ENCODE results near the gene EPB41.

The EPB41 gene

GRCh38 chr1:29011775-29012174 lies 97.4 kb downstream of the EPB41 start:
- H4K20me1 ChIP-seq (ENCODE audit: insufficient read depth) = no peaks in the 10 kb centered on the region
- H3K27ac ChIP-seq = no peak overlapping the region
- no peak overlapping the region for H3K9ac ChIP-seq
- H3K4me1 ChIP-seq (ENCODE audit: low read depth, poor library complexity, severe bottlenecking) = no peaks in the 10 kb centered on the region
- H3K4me3 ChIP-seq (IDR thresholded peaks at IDR 0.05; ENCODE audit: insufficient read depth, low read depth, low read length) = no peak overlapping the region
- H3K79me2 ChIP-seq (ENCODE audit: insufficient read depth, low read depth) = no peaks in the 10 kb centered on the region
- H3K36me3 ChIP-seq (ENCODE audit: insufficient read depth) = no peaks in the 10 kb centered on the region
- H3K4me2 ChIP-seq = no peak overlapping the region
- H3K27me3 ChIP-seq (ENCODE audit: insufficient read depth, low read depth) = no peaks in the 10 kb centered on the region
- no peak overlapping the region for H2AFZ ChIP-seq (ENCODE audit: low read depth)
- TF ChIP-seq CTCF (conservative IDR thresholded peaks at IDR 0.05; ENCODE audit: low read depth, low read length) = no peak

GRCh38 chr1:29017235-29017634 lies 102.9 kb downstream of the EPB41 start:
- Histone ChIP-seq H4K20me1 (ENCODE audit: insufficient read depth) (no peaks in the 10 kb centered on the region), H3K4me3 (IDR thresholded peaks at IDR 0.05; ENCODE audit: insufficient read depth, low read depth, low read length) (no peak overlapping the region), H3K9ac (no peak overlapping the region), H3K4me2 (no peak overlapping the region), H3K4me1 (ENCODE audit: low read depth, poor library complexity, severe bottlenecking) (no peaks in the 10 kb centered on the region), H3K36me3 (ENCODE audit: insufficient read depth) (no peaks in the 10 kb centered on the region), H3K27me3 (ENCODE audit: insufficient read depth, low read depth) (no peaks in the 10 kb centered on the region), H3K27ac (no peak overlapping the region), H3K79me2 (ENCODE audit: insufficient read depth, low read depth) (no peaks in the 10 kb centered on the region), H2AFZ (ENCODE audit: low read depth) (no peak overlapping the region)
- no peak for TF ChIP-seq CTCF (conservative IDR thresholded peaks at IDR 0.05; ENCODE audit: low read depth, low read length)

GRCh38 chr1:29017975-29018712 lies 103.8 kb downstream of the EPB41 start:
- no peaks in the 10 kb centered on the region for H4K20me1 ChIP-seq (ENCODE audit: insufficient read depth)
- no peaks in the 10 kb centered on the region for H3K4me1 ChIP-seq (ENCODE audit: low read depth, poor library complexity, severe bottlenecking)
- no peaks in the 10 kb centered on the region for H3K27me3 ChIP-seq (ENCODE audit: insufficient read depth, low read depth)
- no peak overlapping the region for H3K9ac ChIP-seq
- TF ChIP-seq CTCF (conservative IDR thresholded peaks at IDR 0.05; ENCODE audit: low read depth, low read length) = no peak
- H2AFZ ChIP-seq (ENCODE audit: low read depth) = no peak overlapping the region
- no peaks in the 10 kb centered on the region for H3K79me2 ChIP-seq (ENCODE audit: insufficient read depth, low read depth)
- H3K27ac ChIP-seq = no peak overlapping the region
- no peak overlapping the region for H3K4me2 ChIP-seq
- no peaks in the 10 kb centered on the region for H3K36me3 ChIP-seq (ENCODE audit: insufficient read depth)
- H3K4me3 ChIP-seq (IDR thresholded peaks at IDR 0.05; ENCODE audit: insufficient read depth, low read depth, low read length) = no peak overlapping the region

- Histone ChIP-seq H3K79me2 (ENCODE audit: insufficient read depth, low read depth) (no peaks in the 10 kb centered on the region), H3K4me3 (IDR thresholded peaks at IDR 0.05; ENCODE audit: insufficient read depth, low read depth, low read length) (no peak overlapping the region), H3K36me3 (ENCODE audit: insufficient read depth) (no peaks in the 10 kb centered on the region), H4K20me1 (ENCODE audit: insufficient read depth) (no peaks in the 10 kb centered on the region), H2AFZ (ENCODE audit: low read depth) (no peak overlapping the region), H3K4me2 (no peak overlapping the region), H3K27ac (no peak overlapping the region), H3K27me3 (ENCODE audit: insufficient read depth, low read depth) (no peaks in the 10 kb centered on the region), H3K9ac (no peak overlapping the region), H3K4me1 (ENCODE audit: low read depth, poor library complexity, severe bottlenecking) (no peaks in the 10 kb centered on the region)
- no peak for TF ChIP-seq CTCF (conservative IDR thresholded peaks at IDR 0.05; ENCODE audit: low read depth, low read length)
Observed at GRCh38 chr1:29022620-29023019, 108.3 kb downstream of the EPB41 start.

Measured in KMS-11 (cell line).